ENCODE data around the gene LMNTD2. TPM values are rescaled to one million over a fixed set of nuclear protein-coding genes. Genes with fewer than 3 reads are reported as not detected.

The LMNTD2 gene
- total and polyA plus RNA-seq, 2 of the 13 experiments (the other 11 are each of a cell fraction or from before 2014, with no cell fraction given) = 1.1 to 3.1 TPM

DNA sequence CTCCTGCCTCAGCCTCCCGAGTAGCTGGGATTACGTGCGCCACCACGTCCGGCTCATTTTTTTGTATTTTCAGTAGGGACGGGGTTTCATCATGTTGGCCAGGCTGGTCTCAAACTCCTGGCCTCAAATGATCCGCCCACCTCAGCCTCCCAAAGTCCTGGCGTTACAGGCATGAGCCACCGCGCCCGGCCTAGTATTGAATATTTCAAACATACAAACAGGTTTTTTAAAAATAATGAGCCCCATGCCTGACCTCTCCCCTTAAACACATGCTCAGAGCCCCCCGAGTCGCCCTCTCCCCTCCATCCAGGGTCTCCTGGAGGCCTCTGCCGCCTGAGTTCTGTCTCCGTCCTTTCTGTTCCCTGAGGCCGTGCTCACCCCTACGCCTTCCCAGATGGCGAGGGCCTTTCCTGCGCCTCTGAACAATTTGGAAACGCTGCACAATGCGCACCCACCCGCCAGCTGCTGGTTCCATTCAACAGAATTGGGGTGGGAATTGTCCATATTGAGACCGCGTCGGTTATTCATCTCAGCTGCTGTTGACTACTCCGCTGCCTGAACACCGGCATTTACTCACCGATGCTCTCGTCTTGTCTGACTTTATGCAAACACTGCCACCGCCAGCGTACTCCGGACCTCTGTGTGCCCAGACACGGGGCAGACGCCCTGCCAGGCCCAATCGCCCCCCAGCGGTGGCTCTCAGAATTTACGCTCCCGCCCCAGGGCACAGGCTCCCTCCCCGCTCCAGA is 39.9 kb downstream of the LMNTD2 start (continued):
- TF ChIP-seq IKZF4 (CRISPR knock-in tag; IDR thresholded peaks at IDR 0.05; ENCODE audit: borderline replicate concordance, low read depth, not compliant biosample characterization) (no peak), MAZ (IDR thresholded peaks at IDR 0.05; ENCODE audit: borderline replicate concordance, low read depth, low read length) (no peak), MAZ (CRISPR knock-in tag; IDR thresholded peaks at IDR 0.05; ENCODE audit: low read depth) (no peak), MAF1 (CRISPR knock-in tag; IDR thresholded peaks at IDR 0.05; ENCODE audit: borderline replicate concordance) (no peak), ZBED4 (CRISPR knock-in tag; IDR thresholded peaks at IDR 0.05; ENCODE audit: borderline replicate concordance) (no peak), GATAD2A (CRISPR knock-in tag; IDR thresholded peaks at IDR 0.05) (0 out of 2 replicates have a peak, but pooled peaks have one; percentile 30), ZBTB7A (CRISPR knock-in tag; IDR thresholded peaks at IDR 0.05) (no peak), ZNF510 (CRISPR knock-in tag; IDR thresholded peaks at IDR 0.05; ENCODE audit: low read depth) (no peak), PAWR (CRISPR knock-in tag; IDR thresholded peaks at IDR 0.05; ENCODE audit: borderline replicate concordance) (no peak), ZNF230 (CRISPR knock-in tag; IDR thresholded peaks at IDR 0.05) (no peak), ETV6 (CRISPR knock-in tag; conservative IDR thresholded peaks at IDR 0.05) (no peak), KDM1A (CRISPR knock-in tag; IDR thresholded peaks at IDR 0.05) (no peak), PRDM4 (CRISPR knock-in tag; IDR thresholded peaks at IDR 0.05; ENCODE audit: borderline replicate concordance) (no peak), FOSL1 (CRISPR knock-in tag; IDR thresholded peaks at IDR 0.05; ENCODE audit: borderline replicate concordance) (no peak), DNMT3B (CRISPR knock-in tag; conservative IDR thresholded peaks at IDR 0.05) (no peak), NR2F6 (IDR thresholded peaks at IDR 0.05) (no peak), NR2F6 (CRISPR knock-in tag; IDR thresholded peaks at IDR 0.05) (0 out of 2 replicates have a peak, but pooled peaks have one; percentile 21), FOXO4 (CRISPR knock-in tag; conservative IDR thresholded peaks at IDR 0.05) (no peak), MAFK (conservative IDR thresholded peaks at IDR 0.05 in 1 of 2, IDR thresholded peaks at IDR 0.05 in 1 of 2; ENCODE audit: low read length in 2 of 2) (no peak), ZNF468 (CRISPR knock-in tag; IDR thresholded peaks at IDR 0.05) (no peak), ZNF562 (CRISPR knock-in tag; IDR thresholded peaks at IDR 0.05; ENCODE audit: borderline replicate concordance) (no peak)
- TF ChIP-seq, protein P1, sequence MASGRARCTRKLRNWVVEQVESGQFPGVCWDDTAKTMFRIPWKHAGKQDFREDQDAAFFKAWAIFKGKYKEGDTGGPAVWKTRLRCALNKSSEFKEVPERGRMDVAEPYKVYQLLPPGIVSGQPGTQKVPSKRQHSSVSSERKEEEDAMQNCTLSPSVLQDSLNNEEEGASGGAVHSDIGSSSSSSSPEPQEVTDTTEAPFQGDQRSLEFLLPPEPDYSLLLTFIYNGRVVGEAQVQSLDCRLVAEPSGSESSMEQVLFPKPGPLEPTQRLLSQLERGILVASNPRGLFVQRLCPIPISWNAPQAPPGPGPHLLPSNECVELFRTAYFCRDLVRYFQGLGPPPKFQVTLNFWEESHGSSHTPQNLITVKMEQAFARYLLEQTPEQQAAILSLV (CRISPR knock-in tag; IDR thresholded peaks at IDR 0.05; ENCODE audit: borderline replicate concordance) = no peak

Measured in HepG2 (cell line).